Measurements from ENCODE around the gene ATXN3L.

GRCh38 chrX:13330446-13330845 lies 10.6 kb upstream of the ATXN3L start:
- no peak for TF ChIP-seq CTCF (IDR thresholded peaks at IDR 0.05; ENCODE audit: insufficient read depth, low read length, poor library complexity, severe bottlenecking)
- TF ChIP-seq EZH2phosphoT487 (conservative IDR thresholded peaks at IDR 0.05; ENCODE audit: low read length) = no peak

Measured in SU-DHL-6 (cell line).